Left lung (tissue), 10 donors: ENCODE measurements around the gene PRR13. TPM values are rescaled to one million over a fixed set of nuclear protein-coding genes. Genes with fewer than 3 reads are reported as not detected.

ENCODE experiments used
- ATAC-seq: fragments of 200-7000 bp; cut with Tn5 transposase; one replicate; pipeline ENCODE4 v1.9.1; 2020; ENCODE audit warnings: moderate library complexity
- DNase-seq, 4 donors: peaks; one replicate each; pipeline ENCODE4 v3.0.0-alpha.2; 2013 to 2020
- H3K27ac ChIP-seq, 2 donors: fragments of 200-600 bp; sonication (generic) in 1 of 2; one replicate each; pipeline versions ENCODE4 v1.5.0 to v1.8.0; 2020 to 2021
- H3K27me3 ChIP-seq, 2 donors: fragments of 200-600 bp; sonication (generic) in 1 of 2; one replicate each; pipeline versions ENCODE4 v1.5.0 to v1.8.0; 2020 to 2021
- H3K36me3 ChIP-seq, 2 donors: fragments of 200-600 bp; sonication (generic) in 1 of 2; one replicate each; pipeline versions ENCODE4 v1.5.0 to v1.8.0; 2020 to 2021
- H3K4me1 ChIP-seq, 2 donors: fragments of 200-600 bp; one replicate each; pipeline ENCODE4 v1.8.0; 2021
- H3K4me3 ChIP-seq, 2 donors: fragments of 200-600 bp; sonication (generic) in 1 of 2; one replicate each; pipeline versions ENCODE4 v1.5.0 to v1.8.0; 2020 to 2021; ENCODE audit warnings: mild to moderate bottlenecking in 1 of 2
- H3K9me3 ChIP-seq, 2 donors: fragments of 200-600 bp; sonication (generic) in 1 of 2; one replicate each; pipeline versions ENCODE4 v1.5.0 to v1.8.0; 2020 to 2021
- intact Hi-C, 2 donors: fragments of 100-400 bp; cut with DNase I; formaldehyde crosslinking; loops; one replicate each; pipeline versions ENCODE4 v1.11.2 to v1.14.2; 2022
- polyA plus RNA-seq, 6 donors: library from polyadenylated mRNA; unstranded; fragments of 120-200 nt; gene quantifications; one replicate each; pipeline ENCODE4 v1.2.1, GENCODE V29; 2013; ENCODE audit not compliant: insufficient read length in 6 of 6
- total RNA-seq, 2 donors: library from RNA; stranded (reverse); fragmentation: NEBNext Ultra II Directional; extraction: Animal tissue kit (Norgen Biotek cat#: 25700); gene quantifications; one replicate each; pipeline ENCODE4 v1.2.1, GENCODE V29; 2021
- TF ChIP-seq, protein P1 (sequence below), 2 donors: fragments of 200-600 bp; sonication (generic) in 1 of 2; IDR thresholded peaks; one replicate each; pipeline versions ENCODE4 v1.5.0 to v1.8.0; 2021; ENCODE audit warnings: antibody characterized with exemption in 2 of 2
- donor health status: DM: no; HTN: yes; CAD: no.
- donor health status: DM: no; HTN: no; CAD: no.

Gene PRR13
- total and polyA plus RNA-seq, 8 donors = 82.7 to 155 (median 115) TPM

DNA sequence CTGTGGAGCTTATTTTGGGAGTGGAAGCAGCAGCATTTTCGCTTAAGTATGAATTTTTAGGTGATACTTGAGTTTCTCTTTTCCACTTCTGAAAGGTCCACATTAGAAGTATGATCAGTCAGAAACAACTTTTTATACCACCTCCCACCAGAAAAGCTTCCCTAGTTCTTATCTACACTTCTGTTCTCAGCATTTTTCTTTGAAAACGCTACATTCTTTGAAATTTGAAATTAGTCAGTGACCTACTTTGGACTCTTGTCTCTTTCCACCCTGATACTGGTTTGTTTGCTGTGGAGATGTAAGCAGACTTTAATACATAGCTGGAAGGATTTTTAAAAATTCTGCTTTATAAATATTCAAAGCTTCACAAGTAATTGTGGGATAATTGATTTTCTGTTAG, 32.5 kb downstream of the PRR13 start:
- ATAC-seq = no peak
- Histone ChIP-seq H3K36me3 (peaks cover 0 to 100% of the 10 kb centered on the region in 2 donors), H3K9me3 (no peaks in the 10 kb centered on the region), H3K27ac (peak overlapping the region in 1 of 2 donors; percentile 18), H3K4me3 (no peak overlapping the region), H3K27me3 (no peaks in the 10 kb centered on the region), H3K4me1 (peaks cover 13 to 39% of the 10 kb centered on the region in 2 donors)
- DNase-seq = no peak
- TF ChIP-seq, protein P1, sequence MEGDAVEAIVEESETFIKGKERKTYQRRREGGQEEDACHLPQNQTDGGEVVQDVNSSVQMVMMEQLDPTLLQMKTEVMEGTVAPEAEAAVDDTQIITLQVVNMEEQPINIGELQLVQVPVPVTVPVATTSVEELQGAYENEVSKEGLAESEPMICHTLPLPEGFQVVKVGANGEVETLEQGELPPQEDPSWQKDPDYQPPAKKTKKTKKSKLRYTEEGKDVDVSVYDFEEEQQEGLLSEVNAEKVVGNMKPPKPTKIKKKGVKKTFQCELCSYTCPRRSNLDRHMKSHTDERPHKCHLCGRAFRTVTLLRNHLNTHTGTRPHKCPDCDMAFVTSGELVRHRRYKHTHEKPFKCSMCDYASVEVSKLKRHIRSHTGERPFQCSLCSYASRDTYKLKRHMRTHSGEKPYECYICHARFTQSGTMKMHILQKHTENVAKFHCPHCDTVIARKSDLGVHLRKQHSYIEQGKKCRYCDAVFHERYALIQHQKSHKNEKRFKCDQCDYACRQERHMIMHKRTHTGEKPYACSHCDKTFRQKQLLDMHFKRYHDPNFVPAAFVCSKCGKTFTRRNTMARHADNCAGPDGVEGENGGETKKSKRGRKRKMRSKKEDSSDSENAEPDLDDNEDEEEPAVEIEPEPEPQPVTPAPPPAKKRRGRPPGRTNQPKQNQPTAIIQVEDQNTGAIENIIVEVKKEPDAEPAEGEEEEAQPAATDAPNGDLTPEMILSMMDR (IDR thresholded peaks at IDR 0.05) = no peak
- intact Hi-C loops = no loop called here

DNA sequence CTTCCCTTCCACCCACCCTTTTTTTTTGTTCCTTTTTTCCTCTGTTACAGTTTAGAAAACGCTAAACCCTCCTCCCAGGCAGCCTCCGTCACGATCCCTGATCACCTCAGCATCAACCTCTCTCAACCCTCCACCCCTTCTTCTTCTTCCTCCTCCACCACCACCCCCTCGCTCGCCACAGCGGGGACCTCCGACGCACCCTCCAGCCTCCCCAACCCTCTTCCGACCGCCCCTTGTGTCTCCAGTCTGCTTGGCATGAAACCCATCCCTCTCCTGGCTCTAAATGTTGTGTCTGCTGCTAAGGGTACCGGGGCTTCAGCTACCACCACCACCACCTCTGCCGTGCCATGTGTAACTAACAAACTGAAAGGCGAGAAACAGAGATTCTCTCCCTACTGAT, 33.3 kb downstream of the PRR13 start:
- no peak for ATAC-seq
- H3K27me3 ChIP-seq = no peaks in the 10 kb centered on the region
- H3K4me3 ChIP-seq = no peak overlapping the region
- peaks cover 13 to 39% of the 10 kb centered on the region in 2 donors for H3K4me1 ChIP-seq
- peak overlapping the region in 1 of 2 donors; percentile 18 for H3K27ac ChIP-seq
- no peak for DNase-seq
- no peaks in the 10 kb centered on the region for H3K9me3 ChIP-seq
- peaks cover 0 to 100% of the 10 kb centered on the region in 2 donors for H3K36me3 ChIP-seq
- TF ChIP-seq, protein P1 (IDR thresholded peaks at IDR 0.05) = no peak
- intact Hi-C loops = no loop called here

DNA sequence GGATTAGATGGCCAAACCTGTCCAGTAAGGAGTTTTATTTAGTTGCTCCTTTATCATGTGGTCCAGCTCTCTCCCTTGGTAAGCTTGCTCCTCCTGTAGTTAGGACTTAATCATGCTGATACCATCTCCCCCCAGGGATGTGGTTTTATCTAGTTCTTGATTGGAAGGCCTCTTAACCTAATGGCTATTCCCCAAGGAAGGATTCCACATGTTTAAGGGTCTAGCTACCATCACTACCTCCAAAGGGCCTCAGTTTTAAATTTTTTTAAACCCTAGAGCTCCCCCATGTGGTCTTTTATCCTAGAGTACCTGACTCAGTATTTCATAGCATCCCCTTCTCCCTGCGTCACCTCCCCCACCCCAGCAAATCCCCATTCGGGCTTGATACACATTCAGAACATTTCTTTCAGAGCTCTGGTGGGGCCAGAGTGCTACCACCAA, 35.3 kb downstream of the PRR13 start:
- intact Hi-C loops = no loop called here
- Histone ChIP-seq H3K36me3 (peaks cover 0 to 100% of the 10 kb centered on the region in 2 donors), H3K4me3 (no peak overlapping the region), H3K9me3 (no peaks in the 10 kb centered on the region), H3K4me1 (peaks cover 13 to 52% of the 10 kb centered on the region in 2 donors), H3K27me3 (no peaks in the 10 kb centered on the region), H3K27ac (no peak overlapping the region)
- TF ChIP-seq, protein P1 (IDR thresholded peaks at IDR 0.05) = peak in 1 of 2 donors; percentile 11
- ATAC-seq (no peak), DNase-seq (no peak)

DNA sequence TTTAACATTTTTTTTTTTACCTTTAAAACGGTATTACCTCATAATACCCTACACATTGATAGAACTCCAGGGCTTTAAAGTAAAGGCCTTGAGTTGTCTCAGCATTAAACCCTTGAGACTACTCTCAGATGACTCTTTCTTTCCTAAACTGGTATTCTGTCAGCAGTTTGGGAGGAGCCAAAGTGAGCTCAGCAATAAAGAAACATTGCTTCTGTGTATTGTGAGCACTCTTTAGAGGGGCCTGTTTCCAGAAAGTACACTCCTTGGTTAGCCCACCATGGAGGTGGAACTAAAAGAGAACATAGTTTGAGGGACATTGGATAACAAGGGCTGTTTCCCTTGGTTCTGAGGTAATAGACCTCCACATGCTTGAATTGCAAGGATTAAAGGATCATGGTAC, 37.3 kb downstream of the PRR13 start:
- intact Hi-C loops = no loop called here
- Histone ChIP-seq H3K4me3 (no peak overlapping the region), H3K27me3 (no peaks in the 10 kb centered on the region), H3K4me1 (peaks cover 0 to 40% of the 10 kb centered on the region in 2 donors), H3K9me3 (no peaks in the 10 kb centered on the region), H3K36me3 (peaks cover 0 to 100% of the 10 kb centered on the region in 2 donors), H3K27ac (peak overlapping the region in 1 of 2 donors; percentile 33)
- ATAC-seq = no peak
- TF ChIP-seq, protein P1 (IDR thresholded peaks at IDR 0.05) = no peak
- DNase-seq = no peak

DNA sequence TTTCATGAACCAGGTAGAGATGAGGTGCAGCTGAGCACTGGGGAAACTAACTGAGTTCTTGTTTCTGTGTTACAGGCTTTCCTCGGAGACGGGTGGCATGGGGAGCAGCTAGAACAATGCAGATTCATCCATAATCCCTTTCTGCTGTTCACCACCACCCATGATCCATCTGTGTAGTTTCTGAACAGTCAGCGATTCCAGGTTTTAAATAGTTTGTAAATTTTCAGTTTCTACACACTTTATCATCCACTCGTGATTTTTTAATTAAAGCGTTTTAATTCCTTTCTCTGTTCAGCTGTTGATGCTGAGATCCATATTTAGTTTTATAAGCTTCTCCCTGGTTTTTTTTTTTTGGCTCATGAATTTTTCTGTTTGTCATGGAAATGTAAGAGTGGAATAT, 37.8 kb downstream of the PRR13 start:
- ATAC-seq = no peak
- Histone ChIP-seq H3K27ac (peak overlapping the region in 1 of 2 donors; percentile 33), H3K4me1 (peaks cover 0 to 36% of the 10 kb centered on the region in 2 donors), H3K36me3 (peaks cover 0 to 100% of the 10 kb centered on the region in 2 donors), H3K9me3 (no peaks in the 10 kb centered on the region), H3K27me3 (no peaks in the 10 kb centered on the region), H3K4me3 (no peak overlapping the region)
- TF ChIP-seq, protein P1 (IDR thresholded peaks at IDR 0.05) = no peak
- intact Hi-C loops = no loop called here
- DNase-seq = no peak
